ENCODE measurements around the gene SPANXN1. TPM values are rescaled to one million over a fixed set of nuclear protein-coding genes. Genes with fewer than 3 reads are reported as not detected.
"Not testable (repeated sequence)": the region's sequence is repeated elsewhere in the genome, so short reads cannot be mapped to it uniquely, and the experiment has no call there.

Gene SPANXN1, protein sequence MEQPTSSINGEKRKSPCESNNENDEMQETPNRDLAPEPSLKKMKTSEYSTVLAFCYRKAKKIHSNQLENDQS
- total RNA-seq: not detected in 2 replicates

GRCh38 chrX:145247203-145247602 lies at the start of gene SPANXN1:
Gene SPANXN1, plus strand, starts transcription at chrX:145247503. Its CDS starts 84 bp downstream, at chrX:145247587.
- H3K9me3 Mint-ChIP-seq; H3K36me3 Mint-ChIP-seq (ENCODE audit: low read depth); H3K4me3 Mint-ChIP-seq; H3K27ac Mint-ChIP-seq; intact Hi-C loops (cut with micrococcal nuclease); H3K27me3 Mint-ChIP-seq (ENCODE audit: insufficient read depth); DNase-seq (ENCODE audit: low spot score); H3K4me1 Mint-ChIP-seq (ENCODE audit: low read depth): not testable (repeated sequence)

DNA sequence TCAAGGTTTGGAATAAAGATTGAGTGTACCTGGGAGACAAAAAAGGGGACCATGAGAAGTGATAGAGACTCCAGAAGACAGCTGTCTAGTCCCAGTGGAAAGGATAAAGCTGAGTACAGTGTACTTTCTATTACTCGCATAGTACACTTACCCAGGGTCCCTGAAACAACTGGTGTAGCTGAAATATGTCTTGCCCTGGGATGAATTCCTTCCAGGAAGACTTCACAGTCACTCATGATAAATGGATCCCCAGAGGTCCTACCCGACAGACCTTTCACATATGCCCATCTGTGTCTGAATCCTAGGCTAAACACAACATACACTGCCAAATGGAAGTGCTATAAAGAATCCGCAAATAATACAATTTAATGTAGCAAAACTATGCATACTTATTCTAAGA lies 48.2 kb upstream of the SPANXN1 start:
- H3K9me3 Mint-ChIP-seq: no peaks in the 10 kb centered on the region
- no peaks in the 10 kb centered on the region for H3K4me1 Mint-ChIP-seq (ENCODE audit: low read depth)
- H3K27me3 Mint-ChIP-seq (ENCODE audit: insufficient read depth): no peaks in the 10 kb centered on the region
- H3K36me3 Mint-ChIP-seq (ENCODE audit: low read depth): no peaks in the 10 kb centered on the region
- intact Hi-C loops (cut with micrococcal nuclease): no loop called here
- no peak for DNase-seq (ENCODE audit: low spot score)
- no peak overlapping the region for H3K4me3 Mint-ChIP-seq
- no peak overlapping the region for H3K27ac Mint-ChIP-seq

GRCh38 chrX:145213504-145213903 lies 33.8 kb upstream of the SPANXN1 start:
- Mint-ChIP-seq H3K4me3 (no peak overlapping the region), H3K27me3 (ENCODE audit: insufficient read depth) (no peaks in the 10 kb centered on the region), H3K27ac (no peak overlapping the region), H3K4me1 (ENCODE audit: low read depth) (no peaks in the 10 kb centered on the region), H3K9me3 (no peaks in the 10 kb centered on the region), H3K36me3 (ENCODE audit: low read depth) (no peaks in the 10 kb centered on the region)
- intact Hi-C loops (cut with micrococcal nuclease): no loop called here
- no peak for DNase-seq (ENCODE audit: low spot score)

DNA sequence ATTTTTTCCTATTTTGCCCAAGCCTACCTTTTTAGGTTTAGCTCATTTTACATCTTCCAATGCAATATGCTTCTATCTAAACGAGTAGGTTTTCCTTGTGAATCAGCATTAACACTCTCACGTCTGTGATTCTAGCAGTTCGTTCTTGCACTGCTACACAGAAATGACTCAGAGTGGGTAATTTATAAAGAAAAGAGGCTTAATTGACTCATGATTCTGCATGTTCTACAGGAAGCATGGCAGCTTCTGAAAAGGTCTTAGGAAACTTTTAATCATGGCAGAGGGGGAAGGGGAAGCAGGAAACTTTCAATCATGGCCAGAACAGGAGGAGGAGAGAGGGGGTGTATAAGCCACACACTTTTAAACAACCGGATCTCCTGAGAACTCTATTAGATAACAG lies 44.9 kb downstream of the SPANXN1 start:
- no peaks in the 10 kb centered on the region for H3K27me3 Mint-ChIP-seq (ENCODE audit: insufficient read depth)

More for the DNA sequence above, 44.9 kb downstream of the SPANXN1 start:
- intact Hi-C loops (cut with micrococcal nuclease): no loop called here
- Mint-ChIP-seq H3K4me1 (ENCODE audit: low read depth) (no peaks in the 10 kb centered on the region), H3K9me3 (no peaks in the 10 kb centered on the region), H3K27ac (no peak overlapping the region), H3K36me3 (ENCODE audit: low read depth) (no peaks in the 10 kb centered on the region), H3K4me3 (no peak overlapping the region)
- no peak for DNase-seq (ENCODE audit: low spot score)
